GM21737 (cell line): ENCODE data around the gene GRK5.
"Not testable (repeated sequence)": the region's sequence is repeated elsewhere in the genome, so short reads cannot be mapped to it uniquely, and the experiment has no call there.

ENCODE experiments used
- ATAC-seq: cut with Tn5 transposase; IDR thresholded peaks from one replicate; pipeline ENCODE4 v1.9.1; 2021; ENCODE audit warnings: mild to moderate bottlenecking, moderate library complexity; ENCODE audit not compliant: unreplicated experiment

GRK5 gene

DNA sequence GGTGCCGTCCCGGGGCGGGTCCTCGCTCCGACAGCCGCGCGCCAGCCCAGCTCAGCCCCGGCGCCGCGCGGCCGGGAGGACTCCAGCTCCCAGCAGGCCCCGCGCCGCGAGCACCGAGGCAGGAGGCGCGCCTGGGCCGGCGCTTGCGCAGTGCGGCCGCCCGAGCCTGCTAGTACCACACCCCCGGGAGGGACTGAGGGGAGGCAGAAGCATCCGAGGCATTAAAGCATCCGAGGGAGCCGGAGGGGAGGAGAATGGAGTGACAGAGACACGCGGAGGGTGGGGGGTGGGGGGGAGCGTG is at the start of gene GRK5:
Gene GRK5 (plus strand): TSS at position 206 of the 301 bp plus-strand sequence. CDS start 347 bp downstream, outside the sequence.
- peak; percentile 74 for ATAC-seq

DNA sequence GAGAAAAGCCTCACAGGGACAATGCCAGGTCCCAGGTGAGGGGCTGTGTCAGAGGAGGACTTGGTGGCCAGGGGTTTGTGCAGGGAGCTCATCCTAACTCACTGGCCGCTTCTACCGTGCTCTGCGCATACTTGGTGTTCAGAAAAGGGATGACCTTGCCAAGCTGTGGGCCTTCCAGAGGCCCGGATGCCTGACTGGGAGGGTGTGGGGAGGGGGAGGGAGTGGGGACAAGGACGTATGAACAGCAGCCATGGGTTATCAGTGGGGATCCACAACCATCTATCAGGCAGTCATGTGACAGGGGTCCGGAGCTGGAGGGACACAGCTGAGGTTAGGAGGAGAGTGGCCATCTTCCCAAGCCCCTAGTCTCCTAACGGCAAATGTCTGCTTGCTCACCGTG is 48.0 kb upstream of the GRK5 start:
- ATAC-seq: no peak

DNA sequence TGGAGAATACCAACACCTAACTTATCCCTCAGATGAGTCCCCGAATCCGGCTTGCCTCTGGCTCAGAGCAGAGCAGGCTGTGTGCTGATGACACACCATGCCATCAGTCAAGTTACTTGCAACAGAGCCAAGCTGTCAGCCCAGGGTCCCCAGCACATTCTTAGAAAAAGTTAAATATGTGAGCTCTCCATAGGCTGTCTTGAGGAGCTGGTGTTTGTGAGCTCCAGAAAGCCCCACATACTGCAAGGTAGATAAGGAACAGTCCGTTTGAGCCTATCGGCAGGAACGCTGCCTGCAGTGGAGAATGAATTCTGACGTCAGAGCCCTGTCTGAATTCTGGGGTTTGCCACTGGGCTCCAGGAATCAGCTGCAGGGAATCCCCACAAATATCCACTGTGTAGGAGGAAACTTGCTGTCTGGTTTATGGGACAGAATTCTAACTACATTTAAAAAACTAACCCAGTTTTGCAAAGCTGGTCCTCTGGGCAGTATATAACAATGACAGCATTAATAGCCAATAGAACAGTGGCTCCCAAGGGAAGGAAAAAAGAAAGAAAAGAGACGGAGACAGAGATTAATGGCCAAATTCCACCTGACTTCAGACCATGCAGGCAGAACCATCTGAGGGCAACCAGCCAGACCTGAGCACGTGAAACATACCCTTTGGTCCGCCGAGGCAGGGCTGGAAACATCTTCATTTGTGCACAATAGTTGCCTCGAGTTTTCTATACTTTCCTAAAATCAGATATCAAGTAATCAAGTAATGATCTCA is 45.5 kb upstream of the GRK5 start:
- no peak for ATAC-seq

DNA sequence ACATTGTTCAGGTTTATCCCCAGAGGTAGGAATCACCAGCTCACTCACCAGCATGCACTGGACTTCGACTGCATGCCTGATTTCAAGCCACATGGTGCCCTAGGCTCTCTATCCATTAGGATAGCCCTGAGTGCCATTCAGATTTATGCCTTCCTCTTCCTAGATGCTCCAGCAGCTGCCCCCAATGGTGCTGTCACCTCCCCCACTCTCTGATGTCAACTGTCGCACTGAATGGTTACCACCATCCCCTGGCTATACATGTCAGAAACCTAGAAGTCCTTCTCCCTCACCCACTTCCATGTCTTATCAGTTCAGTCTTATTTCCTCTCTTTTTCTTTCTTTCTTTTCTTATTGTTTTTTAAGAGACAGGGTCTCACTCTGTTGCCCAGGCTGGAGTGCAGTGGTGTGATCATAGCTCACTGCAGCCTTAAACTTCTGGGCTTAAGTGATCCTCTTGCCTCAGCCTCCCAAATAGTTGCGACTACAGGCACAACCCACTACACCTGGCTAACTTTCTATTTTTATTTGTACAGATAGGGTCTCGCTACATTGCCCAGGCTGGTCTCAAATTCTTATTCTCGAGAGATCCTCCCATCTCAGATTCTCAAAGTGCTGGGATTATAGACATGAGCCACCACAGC is 44.8 kb upstream of the GRK5 start:
- ATAC-seq: no peak

DNA sequence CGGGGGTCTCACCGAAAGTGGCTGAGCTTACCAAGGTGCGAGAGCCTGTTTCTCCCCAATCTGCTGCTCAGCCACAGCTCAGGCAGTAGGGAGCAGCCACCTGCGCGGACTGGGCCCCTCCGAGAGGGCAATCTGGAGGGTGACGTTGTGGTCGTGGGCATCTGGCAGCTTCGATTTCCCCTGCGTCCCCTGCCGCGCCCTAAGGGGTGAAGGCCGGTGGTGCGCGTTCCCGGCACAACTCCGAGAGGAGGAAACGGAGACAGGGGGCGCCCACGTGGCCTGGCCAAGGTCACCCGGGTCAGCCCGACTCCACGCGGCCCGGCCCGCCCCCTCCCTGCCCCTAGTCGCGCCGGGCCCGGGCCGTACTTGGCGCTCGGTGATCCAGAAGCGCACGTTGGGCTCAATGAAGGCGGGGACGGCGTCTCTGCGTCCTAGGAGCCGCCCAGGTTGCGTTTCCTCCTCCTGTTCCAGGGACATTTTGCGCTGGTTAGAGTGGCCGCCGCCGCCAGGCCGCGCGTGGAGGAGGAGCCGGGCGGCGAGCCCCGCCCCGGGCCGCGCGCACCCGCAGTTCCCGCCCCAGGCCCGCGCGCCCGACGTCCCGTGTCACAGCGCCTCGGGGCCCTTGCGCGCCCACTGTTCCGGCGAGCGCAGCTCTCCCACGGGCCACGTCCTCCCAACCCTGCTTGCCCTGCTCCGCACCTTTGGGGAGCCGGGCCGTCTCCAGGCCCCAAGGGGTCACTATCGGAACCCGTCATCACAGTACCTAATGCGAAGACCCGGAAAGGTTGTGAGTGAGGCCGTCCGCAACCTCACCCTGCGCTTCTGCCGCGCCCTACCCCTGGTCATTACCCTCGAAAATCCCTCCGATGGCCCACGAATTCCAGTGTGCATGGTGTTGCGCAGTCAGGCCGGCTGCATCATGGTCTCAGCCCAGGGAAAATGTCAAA is 41.9 kb upstream of the GRK5 start, which contains the start of gene SFXN4:
Gene SFXN4 (minus strand): TSS at position 544 of the 947 bp plus-strand sequence. CDS start 67 bp downstream, at position 477.
- ATAC-seq: peak; percentile 90

DNA sequence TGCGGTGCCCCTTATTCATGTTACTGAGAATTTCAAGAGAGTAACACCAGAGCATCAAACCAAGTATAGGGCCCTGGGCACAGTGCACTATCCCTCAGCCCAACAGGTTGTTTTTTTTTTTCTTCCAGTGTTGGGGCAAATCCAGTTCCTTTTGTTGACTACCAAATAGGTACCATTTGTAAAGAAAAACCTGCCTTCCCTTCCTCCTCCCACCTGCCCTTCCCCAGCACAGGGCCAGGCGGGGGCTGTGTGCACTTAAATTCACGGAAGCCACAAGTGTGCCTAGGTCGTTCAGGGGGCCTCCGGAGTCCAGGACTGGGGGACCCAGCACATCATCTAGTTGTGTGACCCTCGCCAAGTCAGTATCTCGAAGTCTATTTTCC is 41.3 kb upstream of the GRK5 start:
- no peak for ATAC-seq

DNA sequence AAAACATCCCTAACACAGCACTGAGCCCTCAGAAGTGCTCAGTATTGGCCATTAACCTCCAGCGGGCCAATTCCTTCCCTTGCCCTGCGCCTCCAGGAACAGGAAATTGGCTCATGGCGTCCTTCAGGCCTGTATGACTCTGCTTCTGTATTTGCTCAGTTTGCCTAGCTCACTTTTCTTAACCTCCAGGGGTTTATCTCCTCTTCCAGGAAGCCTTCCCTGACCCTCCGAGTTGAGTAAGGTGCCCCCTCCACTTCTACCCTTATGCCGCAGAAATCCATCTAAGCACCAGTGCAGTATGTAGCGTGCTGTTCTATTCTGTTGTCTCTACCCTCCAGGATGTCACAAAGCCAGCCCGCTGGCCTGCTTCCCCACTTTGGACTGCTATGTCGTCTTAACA is 40.8 kb upstream of the GRK5 start:
- ATAC-seq: no peak

DNA sequence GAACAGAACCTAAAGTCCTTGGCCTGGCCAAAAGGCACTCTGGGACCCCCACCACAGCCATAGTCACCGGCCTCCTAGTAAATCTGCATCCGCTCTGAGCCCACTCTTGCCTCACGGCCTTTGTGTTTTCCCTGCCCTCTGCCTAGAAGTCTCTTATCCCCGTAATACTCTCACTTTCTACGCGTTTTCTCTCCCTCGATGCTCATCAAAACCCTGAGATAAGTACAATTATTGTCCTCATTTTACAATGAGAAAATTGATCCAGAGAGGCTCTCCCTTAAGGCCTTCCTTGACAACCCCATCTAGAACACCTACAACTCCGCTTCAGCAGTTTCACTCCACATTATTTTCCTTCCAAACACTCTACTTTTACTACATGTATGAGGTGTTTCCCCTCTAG is 40.3 kb upstream of the GRK5 start:
- ATAC-seq: no peak

DNA sequence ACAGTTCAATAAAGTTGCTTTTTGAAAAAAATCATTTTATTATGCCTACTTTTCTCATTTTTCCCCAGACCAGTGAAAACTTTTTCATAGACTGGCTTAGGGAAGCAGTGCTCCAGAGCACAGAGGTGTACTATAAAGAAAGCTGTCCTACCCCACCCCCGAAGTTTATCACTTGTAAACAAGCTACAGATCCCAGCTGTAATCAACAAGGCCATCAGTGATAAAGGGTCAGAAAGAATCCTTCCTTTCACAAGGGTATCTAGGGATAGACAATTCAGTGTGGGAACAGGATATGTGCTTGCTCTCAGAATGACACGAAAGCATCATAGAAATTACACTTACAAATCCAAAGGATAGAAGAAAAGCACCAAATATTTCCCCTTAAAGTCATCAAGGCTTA is 33.3 kb upstream of the GRK5 start:
- ATAC-seq: no peak

DNA sequence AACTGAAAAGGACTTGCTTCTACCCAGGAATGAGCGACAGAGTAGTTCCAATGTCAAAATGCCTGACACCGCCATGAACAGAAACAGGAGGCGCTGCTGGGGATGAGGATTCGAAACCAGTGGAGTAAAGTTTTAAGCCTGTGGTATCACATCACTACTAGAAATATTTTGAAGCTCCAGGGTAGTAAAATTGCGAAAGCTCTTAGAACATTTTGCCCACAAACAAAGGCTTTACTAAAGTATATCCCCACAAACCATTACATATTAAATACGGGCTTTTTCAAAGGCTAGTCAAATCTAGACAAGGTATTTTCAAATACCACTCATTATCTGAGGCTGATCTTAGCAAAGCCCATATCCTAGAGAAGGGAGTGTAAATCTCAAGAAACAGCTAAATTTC is 31.2 kb upstream of the GRK5 start:
- no peak for ATAC-seq

DNA sequence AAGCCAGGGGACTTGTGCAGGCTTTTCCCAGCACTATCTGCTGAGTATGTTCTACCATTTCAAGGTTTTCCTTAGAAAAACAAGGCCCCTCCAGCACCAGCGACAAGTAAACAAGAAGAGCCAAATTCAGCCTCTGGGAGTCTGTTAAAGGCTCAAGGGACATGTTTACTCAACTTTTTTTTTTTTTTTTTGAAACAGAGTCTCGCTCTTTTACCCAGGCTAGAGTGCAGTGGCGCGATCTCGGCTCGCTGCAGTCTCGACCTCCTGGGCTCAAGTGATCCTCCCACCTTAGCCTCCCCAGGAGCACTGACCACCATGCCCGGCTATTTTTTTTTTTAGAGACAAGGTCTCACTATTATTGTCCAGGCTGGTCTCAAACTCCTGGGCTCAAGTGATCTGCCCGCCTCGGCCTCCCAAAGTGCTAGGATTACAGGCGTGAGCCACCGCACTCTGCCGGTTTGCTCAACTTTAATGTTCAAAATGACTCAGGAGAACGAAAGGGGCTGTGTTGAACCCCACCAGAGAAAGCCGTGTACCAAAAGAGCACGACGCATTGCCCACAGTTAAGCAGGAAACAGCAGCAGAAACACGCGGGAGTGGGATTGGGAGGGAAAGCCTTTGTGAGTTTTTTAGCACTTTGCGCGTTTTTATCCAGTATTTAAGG is 29.5 kb upstream of the GRK5 start:
- no peak for ATAC-seq

DNA sequence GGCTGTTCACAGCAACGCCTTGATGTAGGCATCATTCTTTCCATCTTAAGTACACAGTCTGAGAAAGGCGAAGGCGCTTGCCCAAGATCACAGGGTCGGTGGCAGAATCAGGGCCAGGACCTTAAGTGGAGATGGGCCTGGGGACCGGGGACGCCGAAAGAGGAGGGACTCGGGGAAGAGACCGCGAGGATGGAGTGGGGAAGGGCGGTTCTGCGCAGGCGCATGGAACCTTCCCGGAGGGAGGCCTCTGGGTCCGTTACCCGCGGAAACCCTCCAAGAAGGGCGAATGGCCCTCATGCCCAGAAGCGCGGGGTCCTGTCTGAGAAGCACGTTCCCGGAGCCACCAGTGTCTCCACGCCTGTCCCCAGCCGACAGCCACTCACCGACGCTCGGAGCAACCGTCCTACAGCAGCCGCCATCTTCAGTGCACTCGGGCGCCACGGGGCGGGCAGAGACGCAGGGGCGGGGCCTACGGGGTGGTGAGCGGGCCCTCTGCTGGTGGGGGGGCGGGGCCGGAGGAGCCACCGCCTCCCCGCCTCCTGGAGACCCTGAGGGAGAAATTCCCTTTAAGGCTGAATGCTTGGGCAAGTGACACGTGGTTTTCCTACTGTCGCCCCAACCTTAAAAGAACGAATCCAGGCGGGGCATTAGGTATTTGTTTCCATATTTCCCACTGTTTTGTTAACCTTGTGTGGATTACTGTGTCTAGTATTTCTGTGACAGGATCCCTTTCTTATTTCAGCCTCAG is 28.8 kb upstream of the GRK5 start, which contains the start of gene PRDX3:
Gene PRDX3 (minus strand): TSS at position 441 of the 748 bp plus-strand sequence. CDS start 22 bp downstream, at position 419.
- ATAC-seq: peak; percentile 87

DNA sequence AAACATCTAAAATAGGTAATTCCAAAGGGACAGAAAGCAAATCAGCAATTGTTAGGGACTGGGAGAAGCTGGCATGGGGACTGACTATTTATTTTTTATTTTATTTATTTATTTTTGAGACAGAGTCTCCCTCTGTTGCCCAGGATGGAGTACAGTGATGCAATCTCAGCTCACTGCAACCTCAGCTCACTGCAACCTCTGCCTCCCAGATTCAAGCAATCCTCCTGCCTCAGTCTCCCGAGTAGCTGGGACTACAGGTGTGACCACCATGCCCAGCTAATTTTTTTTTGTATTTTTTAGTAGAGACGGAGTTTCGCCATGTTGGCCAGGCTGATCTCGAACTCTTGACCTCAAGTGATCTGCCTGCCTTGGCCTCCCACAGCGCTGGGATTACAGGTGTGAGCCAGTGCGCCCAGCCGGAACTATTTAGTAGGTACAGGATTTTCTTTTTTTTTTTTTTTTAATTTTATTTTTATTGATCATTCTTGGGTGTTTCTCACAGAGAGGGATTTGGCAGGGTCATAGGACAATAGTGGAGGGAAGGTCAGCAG is 26.4 kb upstream of the GRK5 start:
- ATAC-seq: not testable (repeated sequence)

DNA sequence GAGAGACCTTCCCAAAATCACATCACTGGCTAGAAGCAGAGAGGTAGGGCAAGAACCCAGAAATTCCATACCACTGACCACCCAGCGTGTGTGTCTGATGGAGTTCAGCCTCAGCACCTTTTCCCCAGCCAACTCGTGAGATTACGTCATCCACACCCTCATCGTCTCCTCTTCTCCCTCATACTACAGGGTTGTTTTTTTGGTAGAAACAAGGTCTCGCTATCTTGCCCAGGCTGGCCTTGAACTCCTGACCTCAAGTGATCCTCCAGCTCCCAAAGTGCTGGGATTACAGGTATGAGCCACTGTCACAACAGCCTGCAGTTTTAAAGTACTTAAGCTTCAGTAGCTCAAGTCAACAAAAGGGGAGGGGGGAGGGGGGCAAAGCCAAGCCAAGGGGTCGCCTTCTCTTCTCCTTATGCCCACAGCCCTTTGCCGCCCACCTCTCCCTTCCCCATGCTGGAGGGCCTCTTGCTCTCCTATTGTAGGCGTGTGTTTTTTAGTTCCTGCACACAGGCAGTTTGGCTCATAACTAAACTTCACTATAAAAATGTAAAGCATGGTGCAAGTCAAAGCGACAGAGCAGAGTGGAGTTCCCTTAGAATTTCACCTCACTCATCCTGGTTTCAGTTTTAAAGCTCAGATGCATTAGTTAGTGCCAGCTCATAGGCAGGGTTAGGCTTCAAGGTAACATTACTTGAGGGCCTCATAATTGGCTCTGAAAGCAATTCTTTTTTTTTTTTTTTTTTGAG is 23.5 kb upstream of the GRK5 start:
- ATAC-seq: no peak

DNA sequence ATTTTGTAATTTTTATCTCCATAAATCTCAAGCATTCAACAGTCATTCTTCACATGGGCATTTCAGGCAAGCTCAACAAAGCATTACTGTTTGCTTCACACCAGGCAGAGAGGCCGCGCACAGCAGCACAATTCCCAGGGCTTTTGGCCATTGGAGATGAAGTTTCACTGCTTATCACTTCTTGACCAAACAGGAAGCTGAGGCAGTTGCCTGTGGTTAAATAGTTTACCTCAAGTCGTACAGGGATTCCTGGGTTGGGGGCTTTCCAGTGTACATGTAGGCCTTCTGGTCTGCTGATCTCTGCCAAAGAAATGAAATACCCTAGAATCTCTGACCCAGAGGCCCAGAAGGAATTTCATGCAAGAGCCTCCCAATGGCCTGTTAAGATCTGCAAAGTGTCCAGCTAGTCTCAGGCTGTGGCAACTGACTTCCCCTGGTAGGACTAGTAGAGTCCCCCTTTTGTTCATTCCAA is 17.5 kb upstream of the GRK5 start:
- ATAC-seq: no peak

DNA sequence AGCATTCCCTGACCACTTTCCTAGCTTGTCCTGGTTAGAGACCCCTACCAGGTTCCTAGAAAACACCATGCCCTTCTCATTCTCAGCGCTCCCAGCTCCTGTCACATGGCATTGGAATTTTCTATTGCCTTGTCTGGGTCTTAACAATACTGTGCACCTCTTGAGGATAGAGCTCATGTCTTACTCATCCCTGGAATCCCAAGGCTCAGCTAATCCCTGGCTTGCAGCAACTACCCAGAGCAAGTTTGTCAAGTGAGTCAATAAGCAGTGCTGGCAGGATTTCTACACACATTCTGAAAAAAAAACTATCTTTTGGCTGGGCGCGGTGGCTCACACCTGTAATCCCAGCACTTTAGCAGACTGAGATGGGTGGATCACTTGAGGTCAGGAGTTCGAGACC is 17.0 kb upstream of the GRK5 start:
- no peak for ATAC-seq

DNA sequence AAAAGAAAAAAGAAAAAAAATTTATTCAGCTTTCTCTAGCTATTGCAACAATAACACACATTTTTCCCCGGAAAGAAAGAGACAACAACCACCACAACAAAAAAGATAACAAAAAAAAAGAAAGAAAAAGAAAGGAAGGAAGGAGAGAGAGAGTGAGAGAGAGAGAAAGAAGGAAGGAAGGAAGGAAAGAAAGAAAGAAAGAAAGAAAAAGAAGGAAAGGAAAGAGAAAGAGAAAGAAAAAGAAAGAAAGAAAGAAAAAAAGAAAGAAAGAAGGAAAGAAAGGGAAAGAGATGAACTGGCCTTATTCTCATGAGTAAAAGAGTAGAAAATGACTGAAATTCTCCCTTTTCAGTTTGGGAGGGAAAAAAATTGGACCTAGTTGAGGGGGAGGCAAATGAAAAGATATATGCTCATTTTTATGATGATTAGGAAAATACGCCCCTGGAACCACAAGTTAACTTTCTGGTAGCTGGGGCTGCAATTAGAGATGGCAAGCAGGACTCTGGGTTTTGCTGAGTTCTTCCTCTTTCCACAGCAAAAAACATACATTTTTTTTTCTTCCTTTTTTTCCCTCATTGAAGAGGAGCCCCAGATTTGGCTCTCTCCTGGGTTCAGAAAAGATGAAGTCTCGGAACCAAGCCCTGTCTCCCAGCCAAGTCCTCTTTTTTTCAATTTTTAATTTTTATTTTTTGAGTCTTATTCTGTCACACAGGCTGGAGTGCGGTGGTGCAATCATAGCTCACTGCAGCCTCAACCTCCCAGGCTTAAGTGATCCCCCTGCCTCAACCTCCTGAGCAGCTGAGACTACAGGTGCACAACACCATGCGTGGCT is 16.2 kb upstream of the GRK5 start:
- ATAC-seq: no peak

DNA sequence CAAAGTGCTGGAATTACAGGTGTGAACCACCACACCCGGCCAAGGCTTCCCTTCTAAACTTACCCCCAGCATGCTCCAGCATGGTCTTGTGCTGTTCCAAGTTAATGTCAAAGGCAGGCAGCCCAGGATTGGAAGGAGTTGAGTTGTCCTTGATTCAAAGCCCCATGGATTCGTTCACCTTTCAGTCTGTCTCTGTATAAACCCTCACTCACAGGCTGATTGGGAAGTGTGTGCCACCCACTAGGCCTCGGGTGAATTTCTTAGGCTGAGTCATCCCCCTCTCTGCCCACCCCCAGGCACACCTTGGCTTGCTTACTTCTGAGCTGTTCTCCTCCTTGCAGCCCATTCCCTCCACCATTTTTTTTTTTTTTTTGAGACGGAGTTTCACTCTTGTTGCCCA is 15.5 kb upstream of the GRK5 start:
- ATAC-seq: no peak
